HG03064 (cell line): Measurements from ENCODE around the gene ZNF101.
"Not testable (repeated sequence)": the region's sequence is repeated elsewhere in the genome, so short reads cannot be mapped to it uniquely, and the experiment has no call there.

Experiments used
- ATAC-seq: cut with Tn5 transposase; IDR thresholded peaks from one replicate; pipeline ENCODE4 v1.9.1; 2021; ENCODE audit warnings: low read depth; ENCODE audit not compliant: unreplicated experiment

ZNF101 gene

GRCh38 chr19:19659646-19660245, 8.9 kb upstream of the ZNF101 start:
- no peak for ATAC-seq

DNA sequence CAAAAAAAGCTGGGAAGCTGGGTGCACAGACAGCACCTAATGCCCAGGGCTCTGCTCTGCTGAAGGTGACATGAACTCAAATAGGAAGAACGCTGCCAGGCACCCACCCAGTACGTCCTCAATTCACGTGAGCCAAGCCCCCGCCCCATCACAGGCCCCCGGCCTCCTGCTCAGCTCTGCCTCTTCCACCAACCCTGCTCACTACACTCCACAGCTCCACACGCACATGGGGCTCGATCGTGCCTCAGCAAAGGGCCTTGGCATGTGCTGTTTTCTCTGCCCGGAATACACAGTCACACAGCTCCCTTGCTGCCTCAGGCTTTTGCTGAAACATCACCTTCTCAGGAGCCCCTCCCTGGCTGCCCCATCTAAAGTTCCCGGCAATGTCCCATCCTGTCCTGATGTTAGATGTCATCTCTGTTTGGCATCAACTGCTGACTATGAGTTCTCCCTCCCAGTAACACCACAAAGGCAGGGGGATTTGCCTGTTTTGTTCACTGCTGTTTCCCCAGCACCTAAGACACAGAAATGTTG, 7.4 kb upstream of the ZNF101 start:
- no peak for ATAC-seq

- ATAC-seq: no peak
Measured at GRCh38 chr19:19661675-19662251, 6.9 kb upstream of the ZNF101 start.

- no peak for ATAC-seq
Measured at GRCh38 chr19:19662344-19662743, 6.3 kb upstream of the ZNF101 start.

- no peak for ATAC-seq
Measured at GRCh38 chr19:19662871-19663255, 5.8 kb upstream of the ZNF101 start.

- peak; percentile 70 for ATAC-seq
Measured at GRCh38 chr19:19663256-19664120, 5.2 kb upstream of the ZNF101 start, which contains the start of gene ATP13A1. Gene ATP13A1, minus strand, starts transcription at chr19:19663676. Its CDS starts 10 bp downstream, at chr19:19663666.

- not testable (repeated sequence) for ATAC-seq
Measured at GRCh38 chr19:19665420-19665948, 3.2 kb upstream of the ZNF101 start.

GRCh38 chr19:19670070-19670551, 1.5 kb downstream of the ZNF101 start:
- no peak for ATAC-seq

- no peak for ATAC-seq
Measured at GRCh38 chr19:19672816-19673215, 4.2 kb downstream of the ZNF101 start.

- ATAC-seq: no peak
Measured at GRCh38 chr19:19674315-19674714, 5.7 kb downstream of the ZNF101 start.

GRCh38 chr19:19677579-19677978, 8.9 kb downstream of the ZNF101 start:
- no peak for ATAC-seq

- no peak for ATAC-seq
Measured at GRCh38 chr19:19679176-19680073, 10.8 kb downstream of the ZNF101 start.

DNA sequence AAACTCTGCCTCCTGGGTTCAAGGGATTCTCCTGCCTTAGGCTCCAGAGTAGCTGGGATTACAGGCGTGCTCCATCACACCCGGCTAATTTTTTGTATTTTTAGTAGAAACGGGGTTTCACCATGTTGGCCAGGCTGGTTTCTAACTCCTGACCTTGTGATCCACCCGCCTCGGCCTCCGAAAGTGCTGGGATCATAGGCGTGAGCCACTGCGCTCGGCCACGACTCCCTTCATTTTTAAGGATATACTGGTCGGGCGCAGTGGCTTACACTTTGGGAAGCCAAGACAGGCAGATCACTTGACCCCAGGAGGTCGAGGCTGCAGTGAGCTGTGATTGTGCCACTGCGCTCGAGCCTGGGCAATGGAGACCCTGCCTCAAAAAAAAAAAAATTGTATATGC, 17.5 kb downstream of the ZNF101 start:
- not testable (repeated sequence) for ATAC-seq

DNA sequence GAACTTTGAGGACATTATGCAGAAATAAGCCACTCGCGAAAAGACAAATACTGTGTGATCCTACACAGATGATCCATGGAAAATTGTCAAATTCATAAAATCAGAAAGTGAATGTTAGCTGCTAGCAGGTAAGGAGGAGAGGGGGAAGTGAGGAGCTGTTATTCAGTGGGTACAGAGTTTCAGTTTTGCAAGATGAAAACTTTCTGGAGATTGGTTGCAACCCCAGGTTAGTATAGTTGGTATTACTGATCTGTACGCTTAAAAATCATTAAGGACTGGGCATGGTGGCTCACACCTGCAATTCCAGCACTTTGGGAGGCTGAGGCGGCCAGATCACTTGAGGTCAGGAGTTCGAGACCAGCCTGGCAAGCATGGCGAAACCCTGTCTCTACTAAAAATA, 17.9 kb downstream of the ZNF101 start:
- ATAC-seq: no peak

GRCh38 chr19:19687090-19687489, 18.5 kb downstream of the ZNF101 start:
- no peak for ATAC-seq

DNA sequence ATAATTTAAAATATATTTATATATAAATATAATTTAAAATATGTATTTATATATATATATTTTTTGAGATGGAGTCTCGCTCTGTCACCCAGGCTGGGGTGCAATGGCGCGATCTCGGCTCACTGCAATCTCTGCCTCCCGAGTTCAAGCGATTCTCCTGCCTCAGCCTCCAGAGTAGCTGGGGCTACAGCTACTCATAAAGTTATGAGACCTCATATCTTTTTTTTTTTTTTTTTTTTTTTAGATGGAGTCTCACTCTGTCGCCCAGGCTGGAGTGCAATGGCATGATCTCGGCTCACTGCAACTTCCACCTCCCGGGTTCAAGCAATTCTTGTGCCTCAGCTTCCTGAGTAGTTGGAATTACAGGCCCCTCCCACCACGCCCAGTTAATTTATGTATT, 20.4 kb downstream of the ZNF101 start:
- not testable (repeated sequence) for ATAC-seq

GRCh38 chr19:19691683-19692082, 23.0 kb downstream of the ZNF101 start:
- no peak for ATAC-seq

- ATAC-seq: no peak
Measured at GRCh38 chr19:19696386-19696785, 27.7 kb downstream of the ZNF101 start.

- no peak for ATAC-seq
Measured at GRCh38 chr19:19697589-19697988, 28.9 kb downstream of the ZNF101 start.

- ATAC-seq: not testable (repeated sequence)
Measured at GRCh38 chr19:19700493-19700892, 31.9 kb downstream of the ZNF101 start.
